CD4-positive, alpha-beta T cell (primary cell): Measurements from ENCODE around the gene ATF7IP. TPM values are rescaled to one million over a fixed set of nuclear protein-coding genes. Genes with fewer than 3 reads are reported as not detected.

Experiments used
- ATAC-seq: fragments of 200-7000 bp; cut with Tn5 transposase; one replicate; pipeline ENCODE4 v1.10.0; 2022; ENCODE audit warnings: mild to moderate bottlenecking; ENCODE audit not compliant: poor library complexity
- CTCF ChIA-PET: fragments of 350-600 bp; sonication (Branson Sonifier 250); formaldehyde crosslinking; loops from one replicate; lab custom pipeline; 2021; ENCODE audit warnings: antibody characterized with exemption, inconsistent platforms; lab: Charles Lee
- POLR2A ChIA-PET: fragments of 350-600 bp; sonication (Branson Sonifier 250); formaldehyde crosslinking; loops from one replicate; lab custom pipeline; 2021; ENCODE audit warnings: antibody characterized with exemption, inconsistent platforms; lab: Charles Lee
- DNase-seq, 14 experiments: peaks; one replicate each; pipeline ENCODE4 v3.0.0-alpha.2; 2013 to 2020; ENCODE audit warnings: mixed read lengths in 2 of 14
- H3K27ac ChIP-seq, 2 donors: one replicate each; pipeline versions ENCODE4 v1.5.1 to v1.7.0; 2013; ENCODE audit warnings: low read length in 2 of 2, low read depth in 1 of 2, mild to moderate bottlenecking in 1 of 2
- H3K27me3 ChIP-seq, 2 experiments: 1 replicate in 1 of 2; 2 replicates in 1 of 2; pipeline versions ENCODE4 v1.6.1 to v1.7.0; 2013; ENCODE audit warnings: low read length in 2 of 2, control low read depth in 1 of 2, mild to moderate bottlenecking in 1 of 2, moderate library complexity in 1 of 2; ENCODE audit not compliant: insufficient read depth in 2 of 2, control insufficient read depth in 1 of 2
- H3K36me3 ChIP-seq: one replicate; pipeline ENCODE4 v1.6.1; 2013; ENCODE audit warnings: low read length, control low read depth; ENCODE audit not compliant: insufficient read depth
- H3K4me1 ChIP-seq: one replicate; pipeline ENCODE4 v1.6.1; 2013; ENCODE audit warnings: low read length, control low read depth; ENCODE audit not compliant: insufficient read depth
- H3K4me3 ChIP-seq: one replicate; pipeline ENCODE4 v1.5.1; 2013; ENCODE audit warnings: mild to moderate bottlenecking, low read length, moderate library complexity
- H3K9me3 ChIP-seq, 2 experiments: 1 replicate in 1 of 2; 2 replicates in 1 of 2; pipeline versions ENCODE4 v1.6.1 to v1.7.0; 2013; ENCODE audit warnings: low read length in 2 of 2, mild to moderate bottlenecking in 2 of 2, control low read depth in 1 of 2, moderate library complexity in 1 of 2; ENCODE audit not compliant: control insufficient read depth in 1 of 2, insufficient read depth in 1 of 2
- H3K27ac Mint-ChIP-seq: one replicate; pipeline ENCODE4 v1.8.0; 2020; ENCODE audit warnings: mixed read lengths
- H3K27me3 Mint-ChIP-seq: one replicate; pipeline ENCODE4 v1.8.0; 2021; ENCODE audit warnings: mixed read lengths
- H3K36me3 Mint-ChIP-seq: one replicate; pipeline ENCODE4 v1.8.0; 2021; ENCODE audit warnings: low read depth, mixed read lengths
- H3K4me1 Mint-ChIP-seq: one replicate; pipeline ENCODE4 v1.8.0; 2021; ENCODE audit warnings: low read depth, mixed read lengths
- H3K4me3 Mint-ChIP-seq: one replicate; pipeline ENCODE4 v1.8.0; 2020; ENCODE audit warnings: mild to moderate bottlenecking, mixed read lengths
- H3K9me3 Mint-ChIP-seq: one replicate; pipeline ENCODE4 v1.8.0; 2020; ENCODE audit warnings: mixed read lengths
- CTCF ChIP-seq: fragments of 200-600 bp; IDR thresholded peaks from one replicate; pipeline ENCODE4 v1.8.0; 2022; ENCODE audit warnings: antibody characterized with exemption, mild to moderate bottlenecking
- intact Hi-C, 2 experiments: fragments of 100-400 bp; cut with DNase I in 1 of 2; cut with micrococcal nuclease in 1 of 2; formaldehyde crosslinking; loops; one replicate each; pipeline versions ENCODE4 v1.15.1 to v1.9.0; 2023 to 2025; cut with DNase I, micrococcal nuclease
- total RNA-seq, 174 experiments: library from RNA in 2 of 174; stranded (reverse) in 2 of 174; gene quantifications; one replicate each; pipeline ENCODE4 v1.2.3 and lab custom pipeline; 2021 to 2026

The ATF7IP gene
- total RNA-seq, 2 experiments from 2014 or later, result 134 to 143 TPM

DNA sequence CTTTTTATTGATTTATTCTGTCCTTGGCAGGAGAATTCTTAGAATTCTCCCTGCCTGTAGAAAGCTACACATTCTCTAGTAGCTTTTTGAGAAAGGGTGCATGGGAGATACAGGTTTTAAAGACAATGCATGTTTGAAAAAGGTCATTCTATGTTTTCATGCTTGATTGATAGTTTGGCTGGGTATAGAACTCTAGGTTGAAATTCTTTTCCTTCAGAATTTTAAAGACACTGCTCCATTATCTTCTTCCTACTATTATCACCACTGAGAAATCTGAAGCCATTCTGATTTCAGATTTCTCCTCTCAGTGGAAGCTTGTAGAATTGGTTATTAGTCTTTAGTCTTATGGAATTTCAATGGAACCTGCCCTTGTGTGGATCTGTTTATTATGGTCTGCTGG lies 14.0 kb downstream of the ATF7IP start:
- Mint-ChIP-seq H3K36me3 (peaks cover 71% of the 10 kb centered on the region), H3K9me3 (peaks cover 13% of the 10 kb centered on the region), H3K27ac (peak overlapping the region; percentile 31), H3K27me3 (no peaks in the 10 kb centered on the region), H3K4me1 (peaks cover 65% of the 10 kb centered on the region), H3K4me3 (no peak overlapping the region)
- CTCF ChIA-PET, result no interaction called here
- no peak for ATAC-seq
- Histone ChIP-seq H3K9me3 (peaks cover 21 to 25% of the 10 kb centered on the region in 2 experiments), H3K27me3 (no peaks in the 10 kb centered on the region), H3K36me3 (peaks cover 15% of the 10 kb centered on the region), H3K4me1 (peaks cover 8% of the 10 kb centered on the region), H3K4me3 (no peak overlapping the region), H3K27ac (no peak overlapping the region)
- POLR2A ChIA-PET, result no interaction called here
- intact Hi-C loops, result no loop called here
- DNase-seq, result no peak
- no peak for TF ChIP-seq CTCF

DNA sequence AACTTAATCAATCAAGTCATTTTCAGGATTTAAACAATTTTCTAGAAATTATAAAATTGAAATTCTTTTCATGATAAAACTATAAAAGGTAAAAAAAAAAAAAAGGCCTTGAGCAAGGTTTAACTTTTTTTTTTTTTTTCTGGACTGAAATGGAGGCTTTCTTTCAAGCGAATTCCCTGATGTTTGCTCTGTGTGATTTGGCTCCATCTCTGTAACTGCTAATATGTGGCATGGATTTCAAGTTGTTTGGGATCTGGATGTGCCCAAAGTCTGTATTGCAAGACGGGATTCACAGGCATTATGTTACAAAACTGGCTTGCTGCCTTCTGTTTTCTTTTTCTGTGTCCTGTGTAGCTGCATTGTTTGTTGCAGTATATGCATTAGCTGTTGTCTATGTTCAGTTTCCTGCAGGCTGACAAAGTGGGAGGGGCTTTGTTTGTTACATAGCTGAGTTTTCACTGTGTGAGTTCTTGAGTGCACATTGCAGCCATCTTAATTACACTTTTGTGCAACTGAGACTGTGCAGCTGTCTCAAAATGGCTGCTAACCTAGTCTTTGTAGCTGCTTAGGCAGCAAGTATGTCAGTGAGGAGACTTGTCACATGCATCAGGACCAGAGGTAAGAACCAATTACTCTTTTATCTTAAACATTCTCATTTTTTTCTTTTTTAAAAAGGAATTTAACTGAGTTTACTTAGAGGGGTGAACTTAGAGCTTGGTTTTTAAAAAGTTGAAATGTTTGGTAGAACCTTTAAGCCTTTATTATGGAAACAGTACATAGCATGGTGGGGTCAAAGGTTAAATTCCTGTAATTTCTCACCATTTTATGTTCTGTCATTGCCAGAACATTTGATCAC lies 19.5 kb downstream of the ATF7IP start:
- Histone ChIP-seq H3K4me1 (peaks cover 26% of the 10 kb centered on the region), H3K4me3 (peak overlapping the region; percentile 48), H3K27me3 (no peaks in the 10 kb centered on the region), H3K36me3 (peaks cover 3% of the 10 kb centered on the region), H3K27ac (peak overlapping the region; percentile 23 to 37), H3K9me3 (peaks cover 5 to 10% of the 10 kb centered on the region in 2 experiments)
- peaks cover 52% of the 10 kb centered on the region for H3K36me3 Mint-ChIP-seq
- POLR2A ChIA-PET, result interaction anchor here (1.2 to 6.3 kb wide), 16 partner anchors 9 to 389 kb away, joined by 6 to 201 read pairs (median 10); partner anchors contain the start of gene ATF7IP
- H3K4me1 Mint-ChIP-seq, result peaks cover 72% of the 10 kb centered on the region
- CTCF ChIA-PET, result interaction anchor here (0.6 to 4.5 kb wide), 9 partner anchors 9 to 32 kb away, joined by 3 to 16 read pairs (median 7); partner anchors contain the start of gene ATF7IP
- intact Hi-C loops, result loop anchor here (1.0 to 10.0 kb wide), 5 partner anchors 9 to 570 kb away; partner anchors contain the start of gene ATF7IP (in 1 of the 2)
- ATAC-seq (peak; percentile 92), DNase-seq (peak in 13 of 14 experiments; percentile 17 to 95 (median 43))
- H3K27me3 Mint-ChIP-seq, result no peaks in the 10 kb centered on the region
- peak overlapping the region; percentile 77 for H3K4me3 Mint-ChIP-seq
- peak overlapping the region; percentile 91 for H3K27ac Mint-ChIP-seq
- no peak for TF ChIP-seq CTCF
- H3K9me3 Mint-ChIP-seq, result peaks cover 3% of the 10 kb centered on the region

DNA sequence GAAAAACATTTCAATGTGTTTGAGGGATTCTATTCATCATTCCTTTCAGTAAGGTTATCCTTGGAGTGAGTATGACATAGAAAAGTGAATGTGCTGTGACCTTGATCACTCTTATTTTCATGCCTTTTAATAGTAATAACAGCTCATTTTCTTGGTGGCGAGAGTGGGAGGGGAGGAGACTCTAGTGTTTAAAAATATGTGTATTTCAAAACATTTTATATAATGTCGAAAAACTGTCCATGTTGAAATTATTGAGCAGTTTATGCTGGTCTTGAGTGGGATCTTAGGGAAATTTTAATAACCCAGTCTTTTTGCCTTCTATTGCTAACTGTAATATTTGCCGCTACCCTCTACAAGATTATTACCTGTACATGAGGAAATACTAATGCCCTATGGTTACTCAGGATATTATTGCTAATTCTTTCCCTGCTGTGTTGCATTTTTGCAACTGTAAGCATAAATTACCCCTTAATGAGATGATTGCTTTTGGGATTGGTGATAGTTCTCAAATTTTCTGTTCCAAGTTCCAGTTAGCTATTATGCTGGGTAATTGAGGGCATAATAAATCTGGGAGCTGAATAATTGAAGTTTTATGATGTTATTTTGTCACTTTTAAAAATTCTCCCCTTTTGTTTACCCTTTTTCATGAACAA lies 21.9 kb downstream of the ATF7IP start:
- H3K9me3 Mint-ChIP-seq, result no peaks in the 10 kb centered on the region
- H3K36me3 Mint-ChIP-seq, result peaks cover 54% of the 10 kb centered on the region
- peaks cover 84% of the 10 kb centered on the region for H3K4me1 Mint-ChIP-seq
- DNase-seq (no peak), ATAC-seq (no peak)
- Histone ChIP-seq H3K27me3 (no peaks in the 10 kb centered on the region), H3K36me3 (peaks cover 5% of the 10 kb centered on the region), H3K9me3 (no peaks in the 10 kb centered on the region), H3K27ac (peak overlapping the region; percentile 37 to 46), H3K4me3 (peak overlapping the region; percentile 48), H3K4me1 (peaks cover 35% of the 10 kb centered on the region)
- ChIA-PET CTCF (interaction anchor here (0.7 to 1.1 kb wide), 4 partner anchors 14 to 95 kb away, joined by 3 read pairs; partner anchors contain the start of gene ATF7IP), POLR2A (interaction anchor here (0.6 to 6.3 kb wide), 11 partner anchors 7 to 130 kb away, joined by 3 to 201 read pairs (median 7); partner anchors contain the start of gene ATF7IP)
- no peak for TF ChIP-seq CTCF
- no peaks in the 10 kb centered on the region for H3K27me3 Mint-ChIP-seq
- H3K4me3 Mint-ChIP-seq, result peak overlapping the region; percentile 80
- H3K27ac Mint-ChIP-seq, result peak overlapping the region; percentile 91
- intact Hi-C loops, result loop anchor here in 1 of 2 experiments (10.0 kb wide), 1 partner anchor 567 kb away; no protein-coding TSS in a partner anchor
